ENCODE data around the gene AGPAT4. TPM values are rescaled to one million over a fixed set of nuclear protein-coding genes. Genes with fewer than 3 reads are reported as not detected.

The AGPAT4 gene
- total RNA-seq, 6 experiments from 2014 or later: 0.42 to 1.7 (median 0.78) TPM

GRCh38 chr6:161169035-161169434, 104.8 kb downstream of the AGPAT4 start:
- Histone ChIP-seq H3K27ac (no peak overlapping the region), H3K4me1 (peaks cover 0 to 3% (median 0%) of the 10 kb centered on the region in 4 donors), H3K36me3 (no peaks in the 10 kb centered on the region), H3K27me3 (no peaks in the 10 kb centered on the region), H3K9me3 (no peaks in the 10 kb centered on the region), H3K4me3 (no peak overlapping the region)
- TF ChIP-seq, protein P1, sequence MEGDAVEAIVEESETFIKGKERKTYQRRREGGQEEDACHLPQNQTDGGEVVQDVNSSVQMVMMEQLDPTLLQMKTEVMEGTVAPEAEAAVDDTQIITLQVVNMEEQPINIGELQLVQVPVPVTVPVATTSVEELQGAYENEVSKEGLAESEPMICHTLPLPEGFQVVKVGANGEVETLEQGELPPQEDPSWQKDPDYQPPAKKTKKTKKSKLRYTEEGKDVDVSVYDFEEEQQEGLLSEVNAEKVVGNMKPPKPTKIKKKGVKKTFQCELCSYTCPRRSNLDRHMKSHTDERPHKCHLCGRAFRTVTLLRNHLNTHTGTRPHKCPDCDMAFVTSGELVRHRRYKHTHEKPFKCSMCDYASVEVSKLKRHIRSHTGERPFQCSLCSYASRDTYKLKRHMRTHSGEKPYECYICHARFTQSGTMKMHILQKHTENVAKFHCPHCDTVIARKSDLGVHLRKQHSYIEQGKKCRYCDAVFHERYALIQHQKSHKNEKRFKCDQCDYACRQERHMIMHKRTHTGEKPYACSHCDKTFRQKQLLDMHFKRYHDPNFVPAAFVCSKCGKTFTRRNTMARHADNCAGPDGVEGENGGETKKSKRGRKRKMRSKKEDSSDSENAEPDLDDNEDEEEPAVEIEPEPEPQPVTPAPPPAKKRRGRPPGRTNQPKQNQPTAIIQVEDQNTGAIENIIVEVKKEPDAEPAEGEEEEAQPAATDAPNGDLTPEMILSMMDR (IDR thresholded peaks at IDR 0.05): no peak
- no peak for TF ChIP-seq POLR2A (IDR thresholded peaks at IDR 0.05)
- DNase-seq (no peak), ATAC-seq (no peak)
- intact Hi-C loops (cut with DNase I): no loop called here
- 93% methylated on average over 2 of the region's 2 CpGs for WGBS (ENCODE audit: insufficient coverage, low coverage, low lambda C conversion rate, missing lambda C conversion rate)

DNA sequence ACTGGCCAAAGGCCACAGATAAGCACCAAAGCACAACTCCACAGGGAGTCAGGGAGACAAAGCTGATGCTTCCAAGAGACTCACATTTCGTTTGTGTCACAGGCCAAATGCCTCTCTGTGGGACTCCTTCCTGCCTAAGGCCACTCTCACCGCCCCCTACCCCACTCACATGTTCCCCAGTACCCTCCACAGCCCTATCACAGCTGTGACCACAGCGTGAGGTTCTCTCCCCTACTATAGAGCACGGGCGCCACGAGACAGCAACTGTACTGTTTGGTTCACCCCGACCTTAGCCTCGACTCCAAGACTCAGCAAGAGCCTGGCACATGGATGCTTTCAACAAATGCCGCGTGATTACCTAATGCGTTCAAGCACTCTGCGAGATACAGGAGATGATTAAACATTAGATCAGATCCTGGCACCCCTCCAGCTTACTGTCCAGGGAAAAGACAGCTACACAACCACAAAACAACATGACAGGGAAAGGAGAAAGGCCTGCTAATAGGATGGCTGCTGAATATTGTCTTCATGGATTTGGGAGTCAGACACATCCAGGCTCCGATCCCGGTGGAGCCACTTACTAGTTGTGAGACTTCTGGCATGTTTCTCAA, 105.5 kb downstream of the AGPAT4 start:
- no peak overlapping the region for H3K27ac ChIP-seq
- H3K27me3 ChIP-seq: no peaks in the 10 kb centered on the region
- DNase-seq (peak in 2 of 3 donors; percentile 48 to 83), ATAC-seq (peak; percentile 73 to 92 (median 86))
- H3K4me1 ChIP-seq: peaks cover 0 to 4% (median under 1%) of the 10 kb centered on the region in 4 donors
- no peak for TF ChIP-seq POLR2A (IDR thresholded peaks at IDR 0.05)
- TF ChIP-seq, protein P1 (IDR thresholded peaks at IDR 0.05): no peak
- WGBS (ENCODE audit: insufficient coverage, low coverage, low lambda C conversion rate, missing lambda C conversion rate): 35% methylated on average over 12 of the region's 14 CpGs
- intact Hi-C loops (cut with DNase I): no loop called here
- H3K4me3 ChIP-seq: no peak overlapping the region
- no peaks in the 10 kb centered on the region for H3K36me3 ChIP-seq
- no peaks in the 10 kb centered on the region for H3K9me3 ChIP-seq

- Histone ChIP-seq H3K4me1 (peaks cover 0 to 20% (median 8%) of the 10 kb centered on the region in 4 donors), H3K36me3 (no peaks in the 10 kb centered on the region), H3K27me3 (no peaks in the 10 kb centered on the region), H3K4me3 (no peak overlapping the region), H3K27ac (no peak overlapping the region), H3K9me3 (no peaks in the 10 kb centered on the region)
- no peak for ATAC-seq
- WGBS (ENCODE audit: insufficient coverage, low coverage, low lambda C conversion rate, missing lambda C conversion rate): 88% methylated on average over 4 of the region's 5 CpGs
- no peak for DNase-seq
- intact Hi-C loops (cut with DNase I): no loop called here
- TF ChIP-seq POLR2A (IDR thresholded peaks at IDR 0.05): no peak
- TF ChIP-seq, protein P1 (IDR thresholded peaks at IDR 0.05): no peak
Observed at GRCh38 chr6:161166677-161167076, 107.2 kb downstream of the AGPAT4 start.

GRCh38 chr6:161166176-161166575, 107.7 kb downstream of the AGPAT4 start:
- Histone ChIP-seq H3K4me1 (peaks cover 0 to 22% (median 10%) of the 10 kb centered on the region in 4 donors), H3K4me3 (no peak overlapping the region), H3K9me3 (no peaks in the 10 kb centered on the region), H3K27ac (no peak overlapping the region), H3K27me3 (no peaks in the 10 kb centered on the region), H3K36me3 (no peaks in the 10 kb centered on the region)
- no peak for TF ChIP-seq POLR2A (IDR thresholded peaks at IDR 0.05)
- TF ChIP-seq, protein P1 (IDR thresholded peaks at IDR 0.05): no peak
- ATAC-seq (no peak), DNase-seq (peak in 1 of 3 donors; percentile 13)
- 90% methylated on average over 6 of the region's 11 CpGs for WGBS (ENCODE audit: insufficient coverage, low coverage, low lambda C conversion rate, missing lambda C conversion rate)
- intact Hi-C loops (cut with DNase I): no loop called here
